Esophagus squamous epithelium (tissue), 4 donors: ENCODE measurements around the gene HELT.

ENCODE experiments used
- CTCF ChIP-seq, 6 experiments: fragments of 450-650 bp in 4 of 6; fragments of 200-600 bp in 2 of 6; sonication (generic) in 2 of 6; IDR thresholded peaks; one replicate each; pipeline ENCODE4 v1.5.1; 2016 to 2019; ENCODE audit warnings: antibody characterized with exemption in 6 of 6, mild to moderate bottlenecking in 4 of 6, moderate library complexity in 4 of 6
- POLR2A ChIP-seq, 4 donors: fragments of 450-650 bp; IDR thresholded peaks; one replicate each; pipeline ENCODE4 v1.6.1; 2017; ENCODE audit warnings: antibody characterized with exemption in 4 of 4, mild to moderate bottlenecking in 4 of 4, moderate library complexity in 3 of 4

DNA sequence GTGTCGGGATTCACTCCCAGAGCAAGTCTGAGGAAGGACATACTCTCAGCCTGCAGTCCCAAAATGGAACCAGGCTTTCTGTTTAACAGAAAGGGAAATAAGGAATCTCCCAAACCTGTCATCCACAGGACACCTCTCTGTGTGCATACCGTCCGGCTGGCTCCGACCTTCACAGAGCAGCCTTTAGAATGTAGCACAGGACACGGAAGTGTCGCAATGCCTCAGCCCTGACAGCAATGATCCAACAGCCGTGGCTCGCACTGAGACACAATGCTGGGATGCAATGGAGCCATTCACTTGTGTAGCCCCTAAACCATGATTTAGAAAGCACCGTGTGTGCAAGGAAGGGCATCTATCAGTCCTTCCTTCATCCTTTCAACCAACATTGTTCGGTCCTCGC, 15.5 kb upstream of the HELT start:
- TF ChIP-seq CTCF (IDR thresholded peaks at IDR 0.05) = no peak
- no peak for TF ChIP-seq POLR2A (IDR thresholded peaks at IDR 0.05)
